Measurements from ENCODE around the gene MRPS10. TPM values are rescaled to one million over a fixed set of nuclear protein-coding genes. Genes with fewer than 3 reads are reported as not detected.
"Not testable (repeated sequence)": the region's sequence is repeated elsewhere in the genome, so short reads cannot be mapped to it uniquely, and the experiment has no call there.

Gene MRPS10
- total RNA-seq, 1 donor from 2014 or later: 28.8 TPM

DNA sequence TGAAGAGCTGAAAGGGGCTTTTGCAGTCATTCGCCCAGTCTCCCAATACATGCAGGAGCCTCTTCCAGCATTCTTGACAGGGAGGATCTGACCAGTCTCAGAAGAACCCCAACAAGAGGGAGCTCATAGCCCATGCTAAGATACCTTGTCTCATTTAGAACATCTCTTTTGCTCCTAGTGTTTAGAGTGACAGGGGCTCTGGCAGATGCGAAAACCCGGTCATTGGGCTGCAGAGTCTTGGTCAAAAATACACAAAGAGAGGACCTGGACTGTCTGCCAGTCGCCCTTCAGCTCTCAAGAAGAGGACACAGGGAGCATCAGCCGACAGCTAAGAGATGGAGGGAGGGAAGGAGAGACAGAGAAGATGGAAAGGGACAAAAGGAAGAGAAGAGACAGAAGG is 23.6 kb downstream of the MRPS10 start:
- Mint-ChIP-seq H3K36me3 (ENCODE audit: low read depth) (peaks cover 2% of the 10 kb centered on the region), H3K4me3 (ENCODE audit: unreplicated experiment) (no peak overlapping the region), H3K4me1 (ENCODE audit: low read depth) (peaks cover 26% of the 10 kb centered on the region), H3K27ac (ENCODE audit: unreplicated experiment) (peak overlapping the region; percentile 32), H3K9me3 (ENCODE audit: low read depth) (no peaks in the 10 kb centered on the region), H3K27me3 (ENCODE audit: low read depth) (no peaks in the 10 kb centered on the region)
- TF ChIP-seq, protein P1, sequence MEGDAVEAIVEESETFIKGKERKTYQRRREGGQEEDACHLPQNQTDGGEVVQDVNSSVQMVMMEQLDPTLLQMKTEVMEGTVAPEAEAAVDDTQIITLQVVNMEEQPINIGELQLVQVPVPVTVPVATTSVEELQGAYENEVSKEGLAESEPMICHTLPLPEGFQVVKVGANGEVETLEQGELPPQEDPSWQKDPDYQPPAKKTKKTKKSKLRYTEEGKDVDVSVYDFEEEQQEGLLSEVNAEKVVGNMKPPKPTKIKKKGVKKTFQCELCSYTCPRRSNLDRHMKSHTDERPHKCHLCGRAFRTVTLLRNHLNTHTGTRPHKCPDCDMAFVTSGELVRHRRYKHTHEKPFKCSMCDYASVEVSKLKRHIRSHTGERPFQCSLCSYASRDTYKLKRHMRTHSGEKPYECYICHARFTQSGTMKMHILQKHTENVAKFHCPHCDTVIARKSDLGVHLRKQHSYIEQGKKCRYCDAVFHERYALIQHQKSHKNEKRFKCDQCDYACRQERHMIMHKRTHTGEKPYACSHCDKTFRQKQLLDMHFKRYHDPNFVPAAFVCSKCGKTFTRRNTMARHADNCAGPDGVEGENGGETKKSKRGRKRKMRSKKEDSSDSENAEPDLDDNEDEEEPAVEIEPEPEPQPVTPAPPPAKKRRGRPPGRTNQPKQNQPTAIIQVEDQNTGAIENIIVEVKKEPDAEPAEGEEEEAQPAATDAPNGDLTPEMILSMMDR (IDR thresholded peaks at IDR 0.05): no peak
- no peak for DNase-seq (ENCODE audit: low spot score)

DNA sequence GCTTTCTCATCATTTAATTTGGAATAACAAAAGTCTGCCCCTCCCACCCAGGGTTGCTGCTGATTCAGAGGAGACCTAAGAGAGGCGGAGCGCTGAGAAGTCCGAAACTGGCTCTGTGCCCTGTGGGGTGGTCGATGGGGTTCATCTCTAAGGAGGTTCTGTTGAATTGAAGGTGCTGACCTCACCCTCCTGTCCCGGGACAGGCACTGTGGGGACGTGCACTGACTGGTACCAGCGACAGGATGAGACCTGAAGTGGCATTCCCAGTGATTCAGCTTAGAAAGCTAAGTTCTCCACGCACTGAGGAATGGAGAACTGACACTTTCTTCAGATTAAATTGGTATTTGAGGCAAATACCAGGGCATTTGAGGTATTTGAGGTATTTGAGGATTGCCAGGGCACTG is 24.2 kb downstream of the MRPS10 start:
- H3K4me1 Mint-ChIP-seq (ENCODE audit: low read depth): peaks cover 26% of the 10 kb centered on the region
- H3K9me3 Mint-ChIP-seq (ENCODE audit: low read depth): no peaks in the 10 kb centered on the region
- TF ChIP-seq, protein P1 (IDR thresholded peaks at IDR 0.05): no peak
- H3K27ac Mint-ChIP-seq (ENCODE audit: unreplicated experiment): peak overlapping the region; percentile 57
- peak overlapping the region; percentile 41 for H3K4me3 Mint-ChIP-seq (ENCODE audit: unreplicated experiment)
- H3K36me3 Mint-ChIP-seq (ENCODE audit: low read depth): peaks cover 2% of the 10 kb centered on the region
- no peaks in the 10 kb centered on the region for H3K27me3 Mint-ChIP-seq (ENCODE audit: low read depth)
- no peak for DNase-seq (ENCODE audit: low spot score)

DNA sequence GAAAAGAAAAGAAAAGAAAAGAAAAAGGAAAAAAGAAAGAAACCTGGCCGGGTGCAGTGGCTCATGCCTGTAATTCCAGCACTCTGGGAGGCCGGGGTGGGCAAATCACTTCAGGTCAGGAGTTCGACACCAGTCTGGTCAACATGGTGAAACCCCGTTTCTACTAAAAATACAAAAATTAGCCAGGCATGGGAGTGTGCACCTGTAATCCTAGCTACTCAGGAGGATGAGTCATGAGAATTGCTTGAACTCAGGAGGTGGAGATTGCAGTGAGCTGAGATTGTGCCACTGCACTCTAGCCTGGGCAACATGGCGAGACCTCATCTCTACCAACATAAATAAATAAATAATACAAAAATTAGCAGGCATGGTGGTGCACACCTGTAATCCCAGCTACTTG is 25.3 kb downstream of the MRPS10 start:
- DNase-seq (ENCODE audit: low spot score); H3K4me3 Mint-ChIP-seq (ENCODE audit: unreplicated experiment); H3K27me3 Mint-ChIP-seq (ENCODE audit: low read depth); H3K27ac Mint-ChIP-seq (ENCODE audit: unreplicated experiment); H3K36me3 Mint-ChIP-seq (ENCODE audit: low read depth); H3K9me3 Mint-ChIP-seq (ENCODE audit: low read depth): not testable (repeated sequence)
- H3K4me1 Mint-ChIP-seq (ENCODE audit: low read depth): peaks cover 26% of the 10 kb centered on the region

DNA sequence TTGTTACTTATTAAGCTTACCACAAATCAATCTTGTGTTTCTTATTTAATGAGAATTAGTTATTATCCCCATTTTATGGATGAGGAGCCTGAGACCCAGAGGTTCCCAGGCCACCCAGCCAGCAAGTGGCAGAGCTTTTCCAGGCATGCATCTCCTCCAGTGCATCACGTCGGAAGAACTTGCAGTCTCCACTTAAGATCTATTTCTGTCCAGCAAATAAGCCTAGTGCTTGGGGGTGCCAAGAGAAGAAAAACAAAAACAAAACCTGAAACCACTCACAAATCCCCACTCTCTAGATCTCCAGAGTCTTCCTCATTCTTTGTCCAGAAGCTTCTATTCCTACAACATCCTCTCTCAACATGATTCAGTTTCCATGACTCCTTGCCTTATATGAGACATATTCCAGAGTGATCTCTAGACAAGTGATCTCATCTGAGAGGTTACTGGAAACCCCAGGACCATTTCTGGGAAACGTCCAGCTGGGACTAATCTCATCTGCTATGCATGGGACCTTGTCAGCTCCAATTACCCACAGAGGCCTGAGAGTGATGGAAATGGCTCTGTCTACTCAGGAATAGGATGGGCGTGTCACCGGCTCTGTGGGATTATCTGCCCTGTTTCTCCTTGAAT is 27.0 kb downstream of the MRPS10 start:
- TF ChIP-seq, protein P1 (IDR thresholded peaks at IDR 0.05): no peak
- Mint-ChIP-seq H3K4me1 (ENCODE audit: low read depth) (peaks cover 26% of the 10 kb centered on the region), H3K27ac (ENCODE audit: unreplicated experiment) (peak overlapping the region; percentile 52), H3K9me3 (ENCODE audit: low read depth) (no peaks in the 10 kb centered on the region), H3K27me3 (ENCODE audit: low read depth) (no peaks in the 10 kb centered on the region), H3K4me3 (ENCODE audit: unreplicated experiment) (no peak overlapping the region), H3K36me3 (ENCODE audit: low read depth) (peaks cover 2% of the 10 kb centered on the region)
- DNase-seq (ENCODE audit: low spot score): no peak

DNA sequence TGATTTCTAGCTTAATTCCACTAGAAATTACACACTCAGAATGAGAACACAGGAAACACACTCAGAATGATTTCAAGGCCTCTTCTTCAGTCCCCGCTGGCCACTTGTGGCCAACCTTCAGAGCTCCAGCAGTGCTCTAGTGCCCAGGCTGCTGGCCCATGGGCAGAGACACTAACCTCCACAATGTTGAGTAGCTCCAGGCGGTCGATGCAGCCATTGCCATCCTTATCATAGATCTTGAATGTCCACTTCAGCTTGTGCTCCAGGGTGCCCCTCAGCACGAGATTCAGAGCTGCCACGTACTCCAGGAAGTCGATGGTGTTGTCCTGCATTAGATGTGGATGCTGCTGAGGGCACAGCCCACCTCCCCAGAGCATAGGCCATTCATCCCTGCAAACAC is 29.3 kb downstream of the MRPS10 start:
- Mint-ChIP-seq H3K36me3 (ENCODE audit: low read depth) (no peaks in the 10 kb centered on the region), H3K4me3 (ENCODE audit: unreplicated experiment) (no peak overlapping the region), H3K9me3 (ENCODE audit: low read depth) (no peaks in the 10 kb centered on the region), H3K4me1 (ENCODE audit: low read depth) (peaks cover 18% of the 10 kb centered on the region), H3K27ac (ENCODE audit: unreplicated experiment) (no peak overlapping the region), H3K27me3 (ENCODE audit: low read depth) (no peaks in the 10 kb centered on the region)
- no peak for DNase-seq (ENCODE audit: low spot score)
- TF ChIP-seq, protein P1 (IDR thresholded peaks at IDR 0.05): no peak

DNA sequence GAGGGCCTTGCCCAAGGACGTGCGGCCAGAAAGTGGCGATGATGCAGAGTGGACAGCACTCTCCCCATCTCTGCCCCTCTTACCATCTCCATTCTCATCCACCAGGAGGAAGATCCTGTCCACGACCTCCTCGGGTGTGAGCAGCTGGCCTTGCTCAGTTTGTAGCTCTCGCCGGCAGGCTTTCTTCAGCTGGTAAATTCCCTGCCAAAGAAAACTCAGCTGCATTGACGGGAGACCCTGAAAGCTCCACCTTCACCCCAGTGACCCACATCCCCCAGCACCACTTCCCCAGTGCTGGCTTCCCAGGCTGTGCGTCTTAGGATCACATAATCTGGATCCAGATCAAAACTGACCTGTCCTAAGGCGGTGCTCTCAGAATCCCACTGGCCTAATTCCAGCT is 32.1 kb downstream of the MRPS10 start:
- no peaks in the 10 kb centered on the region for H3K9me3 Mint-ChIP-seq (ENCODE audit: low read depth)
- no peak overlapping the region for H3K27ac Mint-ChIP-seq (ENCODE audit: unreplicated experiment)
- H3K4me3 Mint-ChIP-seq (ENCODE audit: unreplicated experiment): no peak overlapping the region
- no peaks in the 10 kb centered on the region for H3K36me3 Mint-ChIP-seq (ENCODE audit: low read depth)
- no peak for DNase-seq (ENCODE audit: low spot score)
- TF ChIP-seq, protein P1 (IDR thresholded peaks at IDR 0.05): no peak
- H3K27me3 Mint-ChIP-seq (ENCODE audit: low read depth): no peaks in the 10 kb centered on the region
- peaks cover 3% of the 10 kb centered on the region for H3K4me1 Mint-ChIP-seq (ENCODE audit: low read depth)

Data from chondrocyte (in vitro differentiated cells).